Heart left ventricle (tissue), 13 donors: ENCODE measurements around the gene DHX38.

ENCODE experiments used
- CTCF ChIP-seq, 12 donors: fragments of 200-600 bp; sonication (generic) in 4 of 12; IDR thresholded peaks; one replicate each; pipeline versions ENCODE4 v1.5.0 to v1.8.0; 2018 to 2022; ENCODE audit warnings: antibody characterized with exemption in 12 of 12, mild to moderate bottlenecking in 5 of 12
- POLR2A ChIP-seq, 2 donors: fragments of 450-650 bp; IDR thresholded peaks; one replicate each; pipeline ENCODE4 v1.6.1; 2017; ENCODE audit warnings: antibody characterized with exemption in 2 of 2, mild to moderate bottlenecking in 2 of 2, moderate library complexity in 2 of 2
- donor health status: ischemic (EF 13 %, LVEDD 7.1; RV severe dilation, severe dysfunction).
- donor health status: DM: no; HTN: yes; CAD: no.
- donor health status: DM: no; HTN: no; CAD: no.
- donor health status: ischemic (EF 25% LVEDD 6.9; RV normal size, moderate dysfunction).
- donor health status: ischemic (EF 25% LVEDD 5.7; RV mildly dilated, moderate dysfunction).
- donor health status: ischemic (EF 35%, LVEDD 5.7; RV mildly dilated, moderate dysfunction).
- donor health status: nonischemic (EF 11% LVEDD 7.7; RV severe dilation, severe dysfunction).
- donor health status: DM: yes; HTN: yes; CAD: no.
- donor health status: PGD.
- donor health status: ischemic (EF 29% LVEDD 5.4; RV normal size, mild dysfunction).
- donor health status: nonischemic (EF 23%, LVEDD 6.1; RV moderate dilation, normal function).

- TF ChIP-seq CTCF (IDR thresholded peaks at IDR 0.05) (no peak), POLR2A (IDR thresholded peaks at IDR 0.05) (no peak)
Measured at GRCh38 chr16:72050769-72051464, 42.7 kb upstream of the DHX38 start.
